22Rv1 (cell line): ENCODE measurements around the gene HTN3.

Experiments
- CTCF ChIP-seq: fragments of 450-650 bp; IDR thresholded peaks from 2 replicates; pipeline ENCODE4 v1.5.1; 2017; ENCODE audit warnings: mild to moderate bottlenecking
- ZFX ChIP-seq: fragments of 450-650 bp; IDR thresholded peaks from 2 replicates; pipeline ENCODE4 v1.6.1; 2017; ENCODE audit warnings: antibody characterized with exemption, borderline replicate concordance

DNA sequence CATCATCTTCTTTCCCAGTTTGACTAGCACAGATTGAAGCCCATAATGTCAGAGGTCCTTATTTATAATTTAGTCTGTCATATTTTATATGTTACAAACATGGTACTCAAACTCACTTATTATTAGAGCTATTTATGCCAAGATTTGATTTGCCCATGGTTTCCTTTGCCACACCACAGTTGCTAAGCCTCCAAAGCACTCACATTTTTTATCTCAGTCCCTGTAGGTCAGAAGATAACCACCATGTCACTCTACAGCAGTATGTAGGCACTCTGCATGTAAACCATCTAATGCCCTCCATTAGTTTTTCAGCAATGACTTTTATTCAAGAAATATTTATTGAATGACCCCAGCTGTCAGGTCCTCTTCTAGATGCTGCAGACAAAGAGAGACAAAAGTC lies 25.8 kb upstream of the HTN3 start:
- no peak for TF ChIP-seq CTCF
- TF ChIP-seq ZFX = no peak
